ENCODE results near the gene CREBBP. TPM values are rescaled to one million over a fixed set of nuclear protein-coding genes. Genes with fewer than 3 reads are reported as not detected.

The CREBBP gene
- total and polyA plus RNA-seq, 2 experiments from 2014 or later = 24.4 to 33.8 TPM

DNA sequence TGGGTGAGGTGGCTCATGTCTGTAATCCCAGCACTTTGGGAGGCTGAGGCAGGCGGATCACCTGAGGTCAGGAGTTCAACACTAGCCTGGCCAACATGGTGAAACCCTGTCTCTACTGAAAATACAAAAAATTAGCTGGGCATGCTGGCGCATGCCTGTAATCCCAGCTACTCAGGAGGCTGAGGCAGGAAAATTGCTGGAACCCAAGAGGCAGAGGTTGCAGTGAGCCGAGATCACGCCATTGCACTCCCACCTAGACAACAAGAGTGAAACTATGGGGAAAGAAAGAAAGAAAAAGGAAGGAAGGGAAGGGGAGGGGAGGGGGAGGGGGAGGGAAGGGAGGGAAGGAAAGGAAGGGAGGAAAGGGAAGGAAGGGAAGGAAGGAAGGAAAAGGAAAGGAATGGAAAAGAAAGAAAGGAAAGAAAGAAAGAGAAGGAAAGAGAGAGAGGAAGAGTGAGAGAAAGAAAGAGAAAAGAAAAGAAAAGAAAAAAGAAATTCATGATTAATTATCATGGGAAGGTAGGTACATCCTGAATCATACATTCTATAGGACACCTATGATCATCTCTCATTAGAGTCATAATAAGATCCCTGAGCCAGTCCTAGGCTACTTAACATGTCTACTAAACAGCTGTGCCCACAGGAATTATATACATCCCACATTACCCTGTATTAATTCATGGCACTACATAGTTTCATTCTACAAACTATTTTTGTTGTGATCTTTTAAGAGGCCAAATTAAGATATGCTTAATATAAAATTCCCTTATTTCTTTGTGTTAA, 40.9 kb downstream of the CREBBP start:
- peak overlapping the region; percentile 2 for H3K27ac ChIP-seq
- TF ChIP-seq, protein P1, sequence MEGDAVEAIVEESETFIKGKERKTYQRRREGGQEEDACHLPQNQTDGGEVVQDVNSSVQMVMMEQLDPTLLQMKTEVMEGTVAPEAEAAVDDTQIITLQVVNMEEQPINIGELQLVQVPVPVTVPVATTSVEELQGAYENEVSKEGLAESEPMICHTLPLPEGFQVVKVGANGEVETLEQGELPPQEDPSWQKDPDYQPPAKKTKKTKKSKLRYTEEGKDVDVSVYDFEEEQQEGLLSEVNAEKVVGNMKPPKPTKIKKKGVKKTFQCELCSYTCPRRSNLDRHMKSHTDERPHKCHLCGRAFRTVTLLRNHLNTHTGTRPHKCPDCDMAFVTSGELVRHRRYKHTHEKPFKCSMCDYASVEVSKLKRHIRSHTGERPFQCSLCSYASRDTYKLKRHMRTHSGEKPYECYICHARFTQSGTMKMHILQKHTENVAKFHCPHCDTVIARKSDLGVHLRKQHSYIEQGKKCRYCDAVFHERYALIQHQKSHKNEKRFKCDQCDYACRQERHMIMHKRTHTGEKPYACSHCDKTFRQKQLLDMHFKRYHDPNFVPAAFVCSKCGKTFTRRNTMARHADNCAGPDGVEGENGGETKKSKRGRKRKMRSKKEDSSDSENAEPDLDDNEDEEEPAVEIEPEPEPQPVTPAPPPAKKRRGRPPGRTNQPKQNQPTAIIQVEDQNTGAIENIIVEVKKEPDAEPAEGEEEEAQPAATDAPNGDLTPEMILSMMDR (IDR thresholded peaks at IDR 0.05; ENCODE audit: low read depth, low read length) = no peak
- no peaks in the 10 kb centered on the region for H3K36me3 ChIP-seq
- DNase-seq (ENCODE audit: low read depth in 1 of 2, low spot score in 1 of 2) = no peak
- no peak overlapping the region for H3K4me3 ChIP-seq
- H3K27me3 ChIP-seq = no peaks in the 10 kb centered on the region
- no peaks in the 10 kb centered on the region for H3K9me3 ChIP-seq (ENCODE audit: low read depth)
- peaks cover 32% of the 10 kb centered on the region for H3K4me1 ChIP-seq (ENCODE audit: low read depth)

DNA sequence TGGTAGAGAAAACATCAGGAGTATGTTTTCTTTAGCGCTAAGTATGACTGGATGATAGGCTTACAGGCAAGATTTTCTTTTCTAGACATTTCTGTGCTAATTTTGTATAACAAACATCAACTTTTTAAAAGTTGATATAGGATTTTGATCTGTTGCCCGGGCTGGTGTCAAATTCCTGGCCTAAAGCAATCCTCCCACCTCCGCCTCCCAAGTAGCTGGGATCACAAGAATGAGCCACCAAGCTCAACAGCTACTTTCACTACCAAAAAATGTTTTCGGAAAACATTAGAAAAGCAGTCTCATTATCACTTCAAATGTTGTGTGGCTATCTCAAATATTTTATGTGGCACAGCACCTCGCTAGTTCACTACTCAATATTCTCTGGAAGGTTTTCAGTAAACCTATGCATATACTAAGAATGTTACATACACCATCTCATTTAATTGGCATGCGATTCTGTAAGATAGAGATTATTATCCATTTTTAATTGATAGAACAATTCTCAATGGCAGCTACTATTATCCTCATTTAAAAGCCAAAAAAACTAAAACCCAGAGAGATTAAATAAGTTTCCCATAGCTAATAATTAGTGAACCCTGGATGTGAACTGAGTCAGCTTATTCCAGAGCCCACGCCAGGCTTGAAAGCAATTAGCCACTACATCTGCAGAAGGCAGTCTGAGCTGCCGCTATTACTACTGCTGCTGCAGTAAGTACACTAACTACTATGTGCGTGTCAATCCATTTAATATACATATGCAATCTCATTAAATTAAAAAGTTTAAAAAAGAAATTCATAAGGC, 41.7 kb downstream of the CREBBP start:
- H3K9me3 ChIP-seq (ENCODE audit: low read depth) = no peaks in the 10 kb centered on the region
- TF ChIP-seq, protein P1 (IDR thresholded peaks at IDR 0.05; ENCODE audit: low read depth, low read length) = no peak
- DNase-seq (ENCODE audit: low read depth in 1 of 2, low spot score in 1 of 2) = peak in 1 of 2 donors; percentile 59
- H3K4me1 ChIP-seq (ENCODE audit: low read depth) = peaks cover 32% of the 10 kb centered on the region
- H3K27ac ChIP-seq = peak overlapping the region; percentile 37
- no peaks in the 10 kb centered on the region for H3K27me3 ChIP-seq
- H3K36me3 ChIP-seq = no peaks in the 10 kb centered on the region
- H3K4me3 ChIP-seq = no peak overlapping the region

DNA sequence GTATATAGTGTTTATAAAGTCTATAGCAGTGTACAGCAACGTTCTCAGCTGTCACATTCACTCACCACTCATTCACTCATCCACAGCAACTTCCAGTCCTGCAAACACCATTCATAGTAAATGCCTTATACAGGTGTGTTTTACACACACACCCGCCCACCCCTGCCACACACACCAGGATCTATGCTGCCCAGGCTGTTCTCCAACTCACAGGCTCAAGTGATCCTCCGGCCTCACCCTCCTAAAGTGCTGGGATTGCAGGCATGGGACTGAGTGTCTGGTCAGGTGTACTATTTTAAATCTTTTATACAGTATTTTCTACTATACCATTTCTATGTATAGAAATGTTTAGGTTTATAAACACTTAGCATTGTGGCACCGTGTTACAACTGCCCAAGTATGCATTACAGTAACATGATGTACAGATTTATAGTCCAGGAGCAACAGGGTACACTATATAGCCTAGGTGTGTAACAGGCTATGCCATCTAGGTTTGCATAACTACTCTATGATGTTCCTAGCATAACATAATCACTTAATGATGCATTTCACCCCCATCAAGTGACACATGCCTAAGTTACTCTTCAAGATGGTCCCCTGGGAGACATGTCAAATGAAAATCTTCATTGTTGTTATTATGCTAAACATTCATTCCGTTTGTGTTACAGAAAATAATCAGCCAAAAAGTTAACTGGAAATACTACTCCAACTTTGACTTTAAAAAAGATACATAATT, 42.5 kb downstream of the CREBBP start:
- TF ChIP-seq, protein P1 (IDR thresholded peaks at IDR 0.05; ENCODE audit: low read depth, low read length) = no peak
- no peak for DNase-seq (ENCODE audit: low read depth in 1 of 2, low spot score in 1 of 2)
- Histone ChIP-seq H3K4me3 (no peak overlapping the region), H3K36me3 (no peaks in the 10 kb centered on the region), H3K4me1 (ENCODE audit: low read depth) (peaks cover 27% of the 10 kb centered on the region), H3K9me3 (ENCODE audit: low read depth) (no peaks in the 10 kb centered on the region), H3K27ac (peak overlapping the region; percentile 37), H3K27me3 (no peaks in the 10 kb centered on the region)

DNA sequence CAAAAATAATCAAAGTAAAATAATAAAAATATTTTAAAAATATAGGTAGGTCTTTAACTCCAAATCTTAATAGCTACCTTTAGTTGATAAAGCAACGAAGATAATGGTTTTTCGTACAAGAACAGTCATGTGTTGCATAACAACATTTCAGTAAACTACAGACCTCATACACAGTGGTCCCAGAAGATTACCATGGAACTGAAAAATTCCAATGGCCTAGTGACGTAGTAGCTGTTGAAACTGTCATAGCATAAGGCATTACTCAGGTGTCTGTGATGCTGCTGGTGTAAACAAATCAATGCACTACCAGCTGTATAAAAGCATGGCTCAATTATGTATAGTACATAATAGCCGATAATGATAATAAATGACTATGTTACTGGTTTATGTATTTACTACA, 43.9 kb downstream of the CREBBP start:
- H3K27me3 ChIP-seq = no peaks in the 10 kb centered on the region
- no peaks in the 10 kb centered on the region for H3K9me3 ChIP-seq (ENCODE audit: low read depth)
- H3K36me3 ChIP-seq = no peaks in the 10 kb centered on the region
- H3K4me1 ChIP-seq (ENCODE audit: low read depth) = peaks cover 14% of the 10 kb centered on the region
- H3K27ac ChIP-seq = no peak overlapping the region
- TF ChIP-seq, protein P1 (IDR thresholded peaks at IDR 0.05; ENCODE audit: low read depth, low read length) = no peak
- no peak for DNase-seq (ENCODE audit: low read depth in 1 of 2, low spot score in 1 of 2)
- H3K4me3 ChIP-seq = no peak overlapping the region

DNA sequence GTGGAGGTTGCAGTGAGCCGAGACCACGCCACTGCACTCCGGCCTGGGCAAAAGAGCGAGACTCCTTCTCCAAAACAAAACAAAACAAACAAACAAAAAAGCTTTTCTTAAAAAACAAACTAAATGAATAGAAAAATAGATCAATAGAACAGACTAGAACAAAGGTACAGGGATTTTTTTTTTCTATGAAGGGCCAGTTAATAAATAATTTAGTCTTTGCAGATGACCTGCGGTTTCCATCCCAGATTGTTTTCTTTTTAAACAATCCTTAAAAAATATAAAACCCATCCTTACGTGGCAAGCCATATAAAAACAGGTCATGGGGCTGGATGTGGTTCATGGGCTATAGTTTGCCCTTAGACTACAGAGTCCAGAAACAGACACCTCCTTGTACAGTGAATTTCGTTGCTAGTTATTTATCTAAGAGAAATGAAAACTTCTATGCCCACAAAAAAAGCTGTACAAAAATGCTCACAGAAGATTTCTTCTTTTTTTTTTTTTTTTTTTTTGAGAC, 45.4 kb downstream of the CREBBP start:
- peaks cover 9% of the 10 kb centered on the region for H3K4me1 ChIP-seq (ENCODE audit: low read depth)
- no peak for DNase-seq (ENCODE audit: low read depth in 1 of 2, low spot score in 1 of 2)
- no peak overlapping the region for H3K27ac ChIP-seq
- TF ChIP-seq, protein P1 (IDR thresholded peaks at IDR 0.05; ENCODE audit: low read depth, low read length) = no peak
- H3K27me3 ChIP-seq = no peaks in the 10 kb centered on the region
- no peaks in the 10 kb centered on the region for H3K9me3 ChIP-seq (ENCODE audit: low read depth)
- H3K36me3 ChIP-seq = no peaks in the 10 kb centered on the region
- no peak overlapping the region for H3K4me3 ChIP-seq
